OCI-LY3 (cell line): ENCODE results near the gene MARCHF11.

Source experiments
- H2AFZ ChIP-seq: fragments of 200-600, 300-600 bp; shearing (Covaris generic); 2 replicates; pipeline ENCODE4 v1.6.0; 2014; ENCODE audit warnings: antibody characterized with exemption, low read depth, low read length
- H3K27ac ChIP-seq: fragments of 200-600, 300-600 bp; sonication (generic); 2 replicates; pipeline ENCODE4 v1.5.1; 2014; ENCODE audit warnings: mild to moderate bottlenecking, low read length, moderate library complexity, mixed read lengths
- H3K27me3 ChIP-seq: fragments of 200-600, 300-600 bp; sonication (generic); 2 replicates; pipeline ENCODE4 v1.6.1; 2014; ENCODE audit warnings: low read depth, low read length, mixed read lengths
- H3K36me3 ChIP-seq: fragments of 200-600, 300-600 bp; sonication (generic); replicated peaks from 2 replicates; pipeline ENCODE3; 2014; ENCODE audit warnings: low read depth, low read length, mixed read lengths
- H3K4me1 ChIP-seq: fragments of 300-600, 200-600 bp; sonication (generic); 2 replicates; pipeline ENCODE4 v1.6.1; 2014; ENCODE audit warnings: low read length, mixed read lengths
- H3K4me2 ChIP-seq: fragments of 200-600, 300-600 bp; sonication (generic); 2 replicates; pipeline ENCODE4 v1.6.1; 2014; ENCODE audit warnings: low read length, mixed read lengths
- H3K4me3 ChIP-seq: fragments of 300-600, 200-600 bp; sonication (generic); 2 replicates; pipeline ENCODE4 v1.5.1; 2014; ENCODE audit warnings: antibody characterized with exemption, mild to moderate bottlenecking, low read length, moderate library complexity
- H3K79me2 ChIP-seq: fragments of 300-600, 200-600 bp; shearing (Covaris generic); 2 replicates; pipeline ENCODE4 v1.6.1; 2014; ENCODE audit warnings: mild to moderate bottlenecking, low read length, mixed read lengths
- H3K9ac ChIP-seq: fragments of 300-600, 200-600 bp; shearing (Covaris generic); 2 replicates; pipeline ENCODE4 v1.6.0; 2014; ENCODE audit warnings: mild to moderate bottlenecking, low read length, moderate library complexity
- H3K9me3 ChIP-seq: fragments of 200-600, 300-600 bp; shearing (Covaris generic); 2 replicates; pipeline ENCODE4 v1.6.1; 2014; ENCODE audit warnings: low read length, mixed read lengths; ENCODE audit not compliant: insufficient read depth
- H4K20me1 ChIP-seq: fragments of 200-600, 300-600 bp; sonication (generic); 2 replicates; pipeline ENCODE4 v1.6.1; 2016; ENCODE audit warnings: low read length, mixed read lengths; ENCODE audit not compliant: insufficient read depth
- EZH2phosphoT487 ChIP-seq: fragments of 200-600 bp; shearing (Covaris generic); IDR thresholded peaks from 2 replicates; pipeline ENCODE4 v1.6.1; 2018; ENCODE audit warnings: antibody characterized with exemption, mixed run types, low read depth
- TF ChIP-seq, protein P1 (sequence below): fragments of 200-600, 300-600 bp; sonication (generic); IDR thresholded peaks from 2 replicates; pipeline ENCODE4 v1.5.1; 2014; ENCODE audit warnings: antibody characterized with exemption, low read length, low read depth

Gene MARCHF11

DNA sequence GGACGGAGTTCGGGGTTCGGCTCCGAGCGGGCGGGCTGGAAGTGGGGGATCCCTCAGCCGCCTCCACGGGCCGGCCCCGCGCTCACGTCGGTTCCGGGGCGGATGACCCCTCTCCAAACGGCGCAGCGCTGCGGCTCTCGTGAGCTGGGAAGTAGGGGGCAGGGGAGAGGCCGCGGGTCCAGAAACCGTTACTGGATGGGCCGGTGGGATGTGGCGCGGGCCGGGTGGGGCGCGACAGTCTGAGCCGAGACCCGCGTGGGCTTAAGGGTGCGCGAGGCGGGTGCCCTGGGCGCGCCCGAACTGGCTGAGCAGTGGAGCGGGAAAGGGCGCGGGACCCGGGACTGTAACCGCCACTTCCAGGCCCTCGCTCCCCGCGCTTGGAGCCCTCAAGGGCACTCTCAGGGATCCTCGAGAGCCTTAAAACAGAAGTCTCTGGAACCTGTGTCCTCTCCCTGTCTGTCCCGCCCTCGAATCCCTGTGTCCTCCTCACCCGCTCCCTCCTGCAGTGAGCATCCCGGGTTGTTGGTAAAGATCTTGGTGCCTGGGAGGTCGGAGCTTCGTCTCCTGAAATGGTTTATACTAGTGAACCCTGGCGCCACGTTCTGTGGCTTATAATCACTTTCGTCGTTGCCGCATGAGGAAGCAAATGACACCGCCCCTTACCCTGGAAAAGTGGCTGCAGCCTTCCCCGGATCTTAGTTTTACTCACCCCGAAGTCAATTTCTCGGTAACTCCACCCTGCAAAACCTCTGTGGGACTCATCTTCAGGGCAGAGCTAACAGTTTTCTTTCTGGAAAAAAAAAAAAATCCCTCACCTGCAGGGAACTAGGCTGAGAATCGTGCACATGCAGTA, 571 bp upstream of the MARCHF11 start:
- no peak overlapping the region for H2AFZ ChIP-seq
- H3K27me3 ChIP-seq = no peaks in the 10 kb centered on the region
- H3K79me2 ChIP-seq = no peaks in the 10 kb centered on the region
- H3K4me2 ChIP-seq = no peak overlapping the region
- H4K20me1 ChIP-seq = no peaks in the 10 kb centered on the region
- no peak for TF ChIP-seq EZH2phosphoT487
- TF ChIP-seq, protein P1, sequence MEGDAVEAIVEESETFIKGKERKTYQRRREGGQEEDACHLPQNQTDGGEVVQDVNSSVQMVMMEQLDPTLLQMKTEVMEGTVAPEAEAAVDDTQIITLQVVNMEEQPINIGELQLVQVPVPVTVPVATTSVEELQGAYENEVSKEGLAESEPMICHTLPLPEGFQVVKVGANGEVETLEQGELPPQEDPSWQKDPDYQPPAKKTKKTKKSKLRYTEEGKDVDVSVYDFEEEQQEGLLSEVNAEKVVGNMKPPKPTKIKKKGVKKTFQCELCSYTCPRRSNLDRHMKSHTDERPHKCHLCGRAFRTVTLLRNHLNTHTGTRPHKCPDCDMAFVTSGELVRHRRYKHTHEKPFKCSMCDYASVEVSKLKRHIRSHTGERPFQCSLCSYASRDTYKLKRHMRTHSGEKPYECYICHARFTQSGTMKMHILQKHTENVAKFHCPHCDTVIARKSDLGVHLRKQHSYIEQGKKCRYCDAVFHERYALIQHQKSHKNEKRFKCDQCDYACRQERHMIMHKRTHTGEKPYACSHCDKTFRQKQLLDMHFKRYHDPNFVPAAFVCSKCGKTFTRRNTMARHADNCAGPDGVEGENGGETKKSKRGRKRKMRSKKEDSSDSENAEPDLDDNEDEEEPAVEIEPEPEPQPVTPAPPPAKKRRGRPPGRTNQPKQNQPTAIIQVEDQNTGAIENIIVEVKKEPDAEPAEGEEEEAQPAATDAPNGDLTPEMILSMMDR = no peak
- H3K36me3 ChIP-seq = no peaks in the 10 kb centered on the region
- H3K4me1 ChIP-seq = no peaks in the 10 kb centered on the region
- H3K4me3 ChIP-seq = no peak overlapping the region
- H3K27ac ChIP-seq = no peak overlapping the region
- no peak overlapping the region for H3K9ac ChIP-seq
- H3K9me3 ChIP-seq = no peaks in the 10 kb centered on the region

DNA sequence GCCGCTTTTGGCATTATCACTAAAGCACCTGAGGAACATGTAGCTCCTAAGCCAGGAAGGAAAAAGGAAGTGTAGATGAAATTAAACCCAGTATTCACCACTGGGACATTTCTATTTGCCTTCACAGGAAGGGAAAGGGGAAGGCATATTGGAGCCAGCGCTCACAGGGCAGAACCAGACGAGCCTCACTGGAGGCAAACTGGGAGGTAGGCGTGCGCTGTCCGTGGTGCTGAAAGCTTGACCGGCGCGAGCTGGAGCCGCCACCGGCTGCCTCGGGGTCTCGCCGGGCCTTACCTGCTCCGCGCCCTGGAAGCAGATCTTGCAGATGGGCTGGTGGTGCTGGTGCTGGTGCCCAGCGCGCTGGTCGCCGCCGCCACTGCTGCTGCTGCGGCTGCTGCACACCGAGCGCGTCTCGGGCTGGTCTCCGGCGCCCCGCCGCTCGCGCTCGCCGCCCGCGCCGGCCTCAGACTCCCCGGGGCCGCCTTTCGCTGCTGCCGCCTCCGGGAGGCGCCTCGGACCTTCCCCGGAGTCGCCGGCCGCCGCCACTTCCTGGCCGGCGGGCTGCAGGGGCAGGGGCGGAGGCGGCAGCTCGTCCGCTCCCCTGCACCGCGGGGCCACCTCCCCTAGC, 732 bp downstream of the MARCHF11 start:
- Histone ChIP-seq H3K27me3 (no peaks in the 10 kb centered on the region), H3K27ac (no peak overlapping the region), H4K20me1 (no peaks in the 10 kb centered on the region), H3K4me1 (no peaks in the 10 kb centered on the region), H3K4me3 (no peak overlapping the region), H3K9ac (no peak overlapping the region), H3K79me2 (no peaks in the 10 kb centered on the region), H2AFZ (no peak overlapping the region), H3K36me3 (no peaks in the 10 kb centered on the region), H3K9me3 (no peaks in the 10 kb centered on the region), H3K4me2 (no peak overlapping the region)
- TF ChIP-seq, protein P1 = no peak
- TF ChIP-seq EZH2phosphoT487 = no peak

DNA sequence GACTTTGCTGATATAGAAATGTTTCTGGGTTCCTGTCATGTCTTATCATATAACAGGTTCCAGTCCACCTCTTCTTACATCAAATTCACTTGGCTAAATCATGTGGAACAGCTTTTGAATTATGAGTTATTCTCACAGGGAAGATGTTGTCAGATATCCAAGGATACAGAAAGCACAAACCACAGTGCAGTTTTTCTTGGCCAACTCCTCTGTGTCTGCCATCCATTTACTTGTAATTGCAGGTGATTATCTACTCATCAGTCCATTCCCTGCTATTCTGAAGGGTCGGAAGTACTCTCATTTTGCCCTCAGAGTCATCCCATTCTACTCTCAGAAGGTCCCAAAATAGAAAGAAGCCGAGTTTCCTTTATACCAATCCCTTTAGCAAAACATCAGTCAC, 10.0 kb downstream of the MARCHF11 start:
- Histone ChIP-seq H3K36me3 (no peaks in the 10 kb centered on the region), H2AFZ (no peak overlapping the region), H4K20me1 (no peaks in the 10 kb centered on the region), H3K79me2 (no peaks in the 10 kb centered on the region), H3K4me3 (no peak overlapping the region), H3K4me2 (no peak overlapping the region), H3K4me1 (no peaks in the 10 kb centered on the region), H3K9ac (no peak overlapping the region), H3K27ac (no peak overlapping the region), H3K9me3 (no peaks in the 10 kb centered on the region), H3K27me3 (no peaks in the 10 kb centered on the region)
- TF ChIP-seq EZH2phosphoT487 = no peak

DNA sequence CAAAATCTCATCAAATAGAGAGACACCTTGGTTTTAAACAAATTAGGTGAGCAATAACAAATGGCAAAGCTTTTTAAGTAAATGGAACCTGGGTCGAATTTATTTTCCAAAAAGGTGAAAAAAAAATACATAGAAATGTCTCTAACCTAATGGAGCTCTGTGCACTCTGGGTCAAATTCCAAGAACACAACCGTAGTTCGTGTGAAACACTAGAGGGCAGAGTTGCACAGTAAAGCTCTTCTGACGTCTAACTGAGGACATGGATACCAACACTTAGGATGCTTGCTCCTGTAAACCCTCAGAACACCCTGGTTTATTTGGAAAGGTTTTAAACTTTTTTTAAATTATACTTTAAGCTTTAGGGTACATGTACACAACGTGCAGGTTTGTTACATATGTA, 18.9 kb downstream of the MARCHF11 start:
- H3K27ac ChIP-seq = no peak overlapping the region
- TF ChIP-seq, protein P1 = peak; percentile 69
- no peak for TF ChIP-seq EZH2phosphoT487
- no peak overlapping the region for H3K4me2 ChIP-seq
- no peak overlapping the region for H3K9ac ChIP-seq
- H3K79me2 ChIP-seq = no peaks in the 10 kb centered on the region
- H3K4me3 ChIP-seq = no peak overlapping the region
- H4K20me1 ChIP-seq = no peaks in the 10 kb centered on the region
- no peaks in the 10 kb centered on the region for H3K36me3 ChIP-seq
- H3K9me3 ChIP-seq = no peaks in the 10 kb centered on the region
- H3K4me1 ChIP-seq = no peaks in the 10 kb centered on the region
- H3K27me3 ChIP-seq = no peaks in the 10 kb centered on the region
- no peak overlapping the region for H2AFZ ChIP-seq
